ENCODE data around the gene DNAJB12. TPM values are rescaled to one million over a fixed set of nuclear protein-coding genes. Genes with fewer than 3 reads are reported as not detected.

Gene DNAJB12
- total and polyA plus RNA-seq, 4 donors: 15.9 to 22.0 (median 18.9) TPM

GRCh38 chr10:72312865-72313391, 41.8 kb downstream of the DNAJB12 start:
- WGBS: 91% methylated on average over 8 of the region's 8 CpGs
- Histone ChIP-seq H3K9ac (ENCODE audit: low read depth in 1 of 2, low read length in 2 of 2) (no peak overlapping the region), H3K4me3 (ENCODE audit: low read depth in 1 of 3, low read length in 3 of 3) (no peak overlapping the region), H3K27me3 (ENCODE audit: control insufficient read depth in 4 of 4, insufficient read depth in 4 of 4, low read length in 3 of 4) (no peaks in the 10 kb centered on the region), H3K27ac (ENCODE audit: low read depth in 1 of 2, low read length in 2 of 2) (no peak overlapping the region), H3K36me3 (ENCODE audit: control insufficient read depth in 4 of 4, insufficient read depth in 3 of 4, low read depth in 1 of 4, low read length in 3 of 4) (no peaks in the 10 kb centered on the region), H3K4me1 (ENCODE audit: control insufficient read depth in 4 of 4, insufficient read depth in 4 of 4, low read length in 3 of 4) (peaks cover 23 to 41% (median 35%) of the 10 kb centered on the region in 4 donors), H3K9me3 (ENCODE audit: control insufficient read depth in 4 of 4, low read length in 3 of 4) (no peaks in the 10 kb centered on the region)
- no peak for DNase-seq (ENCODE audit: low spot score)
- TF ChIP-seq, protein P1, sequence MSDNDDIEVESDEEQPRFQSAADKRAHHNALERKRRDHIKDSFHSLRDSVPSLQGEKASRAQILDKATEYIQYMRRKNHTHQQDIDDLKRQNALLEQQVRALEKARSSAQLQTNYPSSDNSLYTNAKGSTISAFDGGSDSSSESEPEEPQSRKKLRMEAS (IDR thresholded peaks at IDR 0.05): no peak

DNA sequence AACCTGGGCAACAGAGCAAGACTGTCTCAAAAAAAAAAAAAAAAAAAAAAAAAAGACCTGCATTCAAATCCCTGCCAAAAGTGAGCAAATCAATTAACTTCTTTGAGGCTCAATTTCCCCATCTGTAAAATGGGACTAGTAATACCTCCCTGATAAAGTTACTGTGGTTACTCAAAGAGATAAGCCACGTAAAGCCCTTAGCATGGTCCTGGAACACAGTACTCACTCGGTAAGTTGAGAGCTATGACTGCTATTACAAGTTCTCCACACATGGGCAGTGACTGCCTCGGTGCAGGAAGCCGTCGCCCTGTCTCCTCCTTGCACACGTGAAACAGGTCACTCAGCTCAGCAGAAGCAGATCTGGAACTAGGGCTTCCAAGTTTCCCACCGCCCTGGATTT, 43.1 kb downstream of the DNAJB12 start:
- H3K4me3 ChIP-seq (ENCODE audit: low read depth in 1 of 3, low read length in 3 of 3): no peak overlapping the region
- TF ChIP-seq, protein P2, sequence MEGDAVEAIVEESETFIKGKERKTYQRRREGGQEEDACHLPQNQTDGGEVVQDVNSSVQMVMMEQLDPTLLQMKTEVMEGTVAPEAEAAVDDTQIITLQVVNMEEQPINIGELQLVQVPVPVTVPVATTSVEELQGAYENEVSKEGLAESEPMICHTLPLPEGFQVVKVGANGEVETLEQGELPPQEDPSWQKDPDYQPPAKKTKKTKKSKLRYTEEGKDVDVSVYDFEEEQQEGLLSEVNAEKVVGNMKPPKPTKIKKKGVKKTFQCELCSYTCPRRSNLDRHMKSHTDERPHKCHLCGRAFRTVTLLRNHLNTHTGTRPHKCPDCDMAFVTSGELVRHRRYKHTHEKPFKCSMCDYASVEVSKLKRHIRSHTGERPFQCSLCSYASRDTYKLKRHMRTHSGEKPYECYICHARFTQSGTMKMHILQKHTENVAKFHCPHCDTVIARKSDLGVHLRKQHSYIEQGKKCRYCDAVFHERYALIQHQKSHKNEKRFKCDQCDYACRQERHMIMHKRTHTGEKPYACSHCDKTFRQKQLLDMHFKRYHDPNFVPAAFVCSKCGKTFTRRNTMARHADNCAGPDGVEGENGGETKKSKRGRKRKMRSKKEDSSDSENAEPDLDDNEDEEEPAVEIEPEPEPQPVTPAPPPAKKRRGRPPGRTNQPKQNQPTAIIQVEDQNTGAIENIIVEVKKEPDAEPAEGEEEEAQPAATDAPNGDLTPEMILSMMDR (IDR thresholded peaks at IDR 0.05; ENCODE audit: low read depth, low read length, missing input control): no peak
- TF ChIP-seq ATF3 (IDR thresholded peaks at IDR 0.05) (no peak), JUND (IDR thresholded peaks at IDR 0.05) (no peak), HNF4G (IDR thresholded peaks at IDR 0.05) (no peak), FOXA2 (IDR thresholded peaks at IDR 0.05) (no peak), SP1 (IDR thresholded peaks at IDR 0.05) (no peak), GABPA (IDR thresholded peaks at IDR 0.05 in 1 of 2, conservative IDR thresholded peaks at IDR 0.05 in 1 of 2) (no peak), YY1 (IDR thresholded peaks at IDR 0.05) (no peak), FOXA1 (IDR thresholded peaks at IDR 0.05) (no peak), EGR1 (IDR thresholded peaks at IDR 0.05; ENCODE audit: low read depth in 2 of 2) (no peak), RXRA (IDR thresholded peaks at IDR 0.05) (no peak), NR2F2 (IDR thresholded peaks at IDR 0.05) (no peak), HNF4A (conservative IDR thresholded peaks at IDR 0.05) (no peak), TAF1 (conservative IDR thresholded peaks at IDR 0.05) (no peak), RAD21 (IDR thresholded peaks at IDR 0.05) (no peak), ZBTB33 (IDR thresholded peaks at IDR 0.05) (no peak)
- TF ChIP-seq, protein P1 (IDR thresholded peaks at IDR 0.05): no peak
- TF ChIP-seq, protein P3, sequence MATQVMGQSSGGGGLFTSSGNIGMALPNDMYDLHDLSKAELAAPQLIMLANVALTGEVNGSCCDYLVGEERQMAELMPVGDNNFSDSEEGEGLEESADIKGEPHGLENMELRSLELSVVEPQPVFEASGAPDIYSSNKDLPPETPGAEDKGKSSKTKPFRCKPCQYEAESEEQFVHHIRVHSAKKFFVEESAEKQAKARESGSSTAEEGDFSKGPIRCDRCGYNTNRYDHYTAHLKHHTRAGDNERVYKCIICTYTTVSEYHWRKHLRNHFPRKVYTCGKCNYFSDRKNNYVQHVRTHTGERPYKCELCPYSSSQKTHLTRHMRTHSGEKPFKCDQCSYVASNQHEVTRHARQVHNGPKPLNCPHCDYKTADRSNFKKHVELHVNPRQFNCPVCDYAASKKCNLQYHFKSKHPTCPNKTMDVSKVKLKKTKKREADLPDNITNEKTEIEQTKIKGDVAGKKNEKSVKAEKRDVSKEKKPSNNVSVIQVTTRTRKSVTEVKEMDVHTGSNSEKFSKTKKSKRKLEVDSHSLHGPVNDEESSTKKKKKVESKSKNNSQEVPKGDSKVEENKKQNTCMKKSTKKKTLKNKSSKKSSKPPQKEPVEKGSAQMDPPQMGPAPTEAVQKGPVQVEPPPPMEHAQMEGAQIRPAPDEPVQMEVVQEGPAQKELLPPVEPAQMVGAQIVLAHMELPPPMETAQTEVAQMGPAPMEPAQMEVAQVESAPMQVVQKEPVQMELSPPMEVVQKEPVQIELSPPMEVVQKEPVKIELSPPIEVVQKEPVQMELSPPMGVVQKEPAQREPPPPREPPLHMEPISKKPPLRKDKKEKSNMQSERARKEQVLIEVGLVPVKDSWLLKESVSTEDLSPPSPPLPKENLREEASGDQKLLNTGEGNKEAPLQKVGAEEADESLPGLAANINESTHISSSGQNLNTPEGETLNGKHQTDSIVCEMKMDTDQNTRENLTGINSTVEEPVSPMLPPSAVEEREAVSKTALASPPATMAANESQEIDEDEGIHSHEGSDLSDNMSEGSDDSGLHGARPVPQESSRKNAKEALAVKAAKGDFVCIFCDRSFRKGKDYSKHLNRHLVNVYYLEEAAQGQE (IDR thresholded peaks at IDR 0.05): no peak
- no peaks in the 10 kb centered on the region for H3K9me3 ChIP-seq (ENCODE audit: control insufficient read depth in 4 of 4, low read length in 3 of 4)
- H3K36me3 ChIP-seq (ENCODE audit: control insufficient read depth in 4 of 4, insufficient read depth in 3 of 4, low read depth in 1 of 4, low read length in 3 of 4): no peaks in the 10 kb centered on the region
- no peaks in the 10 kb centered on the region for H3K27me3 ChIP-seq (ENCODE audit: control insufficient read depth in 4 of 4, insufficient read depth in 4 of 4, low read length in 3 of 4)
- no peak overlapping the region for H3K27ac ChIP-seq (ENCODE audit: low read depth in 1 of 2, low read length in 2 of 2)
- peaks cover 21 to 36% (median 29%) of the 10 kb centered on the region in 4 donors for H3K4me1 ChIP-seq (ENCODE audit: control insufficient read depth in 4 of 4, insufficient read depth in 4 of 4, low read length in 3 of 4)
- H3K9ac ChIP-seq (ENCODE audit: low read depth in 1 of 2, low read length in 2 of 2): no peak overlapping the region
- WGBS: 96% methylated on average over 7 of the region's 7 CpGs
- DNase-seq (ENCODE audit: low spot score): no peak

Measured in liver (tissue), 9 donors.